Pulmonary artery endothelial cell (primary cell): Measurements from ENCODE around the gene CSMD2. TPM values are rescaled to one million over a fixed set of nuclear protein-coding genes. Genes with fewer than 3 reads are reported as not detected.

Experiments used
- DNase-seq: peaks from one replicate; pipeline ENCODE4 v3.0.0-alpha.2; 2011; ENCODE audit warnings: low read depth, low spot score
- total RNA-seq: library from RNA; depleted of rRNA; stranded (reverse); fragments of >200 nt; gene quantifications from 2 replicates; pipeline ENCODE4 v1.2.3, GENCODE V29; 2014

CSMD2 gene
- total RNA-seq, 1 donor from 2014 or later = under 0.01 TPM

- no peak for DNase-seq
Observed at GRCh38 chr1:33906156-33906555, 258.9 kb downstream of the CSMD2 start.

DNA sequence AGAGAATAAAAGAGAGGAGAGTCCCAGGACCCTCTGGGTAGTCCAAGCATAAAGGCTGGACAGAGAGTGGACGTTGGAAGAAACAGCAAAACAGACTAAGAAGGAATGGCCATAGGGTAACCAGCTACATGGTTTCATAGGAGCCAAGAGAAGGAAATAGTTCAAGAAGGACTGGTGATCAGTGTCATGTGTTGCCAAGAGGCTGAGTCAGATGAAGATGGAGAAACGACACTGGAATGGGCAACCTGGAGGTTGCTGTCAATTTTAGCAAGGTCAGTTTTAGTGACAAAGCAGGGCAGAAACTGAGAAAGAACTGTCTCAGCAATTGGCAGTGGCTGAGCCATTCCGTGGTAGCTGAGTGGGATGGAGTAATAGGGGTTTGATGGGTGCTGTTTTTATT, 259.8 kb downstream of the CSMD2 start:
- DNase-seq = no peak

- DNase-seq = no peak
Observed at GRCh38 chr1:33903210-33903589, 261.8 kb downstream of the CSMD2 start.

GRCh38 chr1:33902486-33903209, 262.4 kb downstream of the CSMD2 start:
- no peak for DNase-seq

- DNase-seq = no peak
Observed at GRCh38 chr1:33899746-33900145, 265.3 kb downstream of the CSMD2 start.

DNA sequence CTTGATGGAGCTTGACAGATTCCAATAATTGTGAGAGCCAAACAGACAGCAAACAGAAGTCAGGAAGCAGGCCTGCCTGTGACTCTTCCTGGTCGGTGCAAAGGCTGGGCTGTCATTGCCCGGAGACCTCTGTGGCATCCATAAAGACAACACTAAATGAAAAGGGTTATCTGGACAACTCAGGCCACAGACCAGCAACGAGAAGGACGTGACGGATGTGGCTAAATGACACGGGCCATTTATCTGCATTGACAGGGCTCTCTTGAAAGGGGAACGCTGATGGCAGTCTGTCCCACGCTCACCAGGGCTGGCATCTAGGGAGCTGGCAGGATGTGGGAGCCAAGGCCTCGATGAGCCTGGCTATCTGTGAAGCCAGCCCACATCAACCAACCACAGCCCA, 266.1 kb downstream of the CSMD2 start:
- no peak for DNase-seq

DNA sequence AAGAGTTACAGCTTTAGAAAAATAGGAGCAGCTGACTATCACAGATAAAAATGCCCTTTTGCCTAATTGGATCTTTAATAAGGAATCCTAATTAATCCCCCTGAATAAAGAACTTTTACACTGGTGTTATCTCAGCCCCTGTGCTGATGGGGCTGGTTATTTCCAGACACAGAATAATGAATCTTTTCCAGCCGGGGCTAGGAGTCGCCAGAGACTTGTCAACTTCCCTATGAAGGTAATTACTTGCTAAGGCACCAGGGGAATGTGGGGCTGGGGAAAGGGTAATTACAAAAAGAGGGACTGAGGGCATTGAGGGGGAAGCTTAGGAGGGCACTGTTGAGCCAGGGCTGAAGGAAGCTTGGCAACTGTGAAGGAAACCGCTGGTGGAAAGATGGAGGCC, 266.6 kb downstream of the CSMD2 start:
- no peak for DNase-seq

GRCh38 chr1:33897092-33897725, 267.8 kb downstream of the CSMD2 start:
- no peak for DNase-seq

DNA sequence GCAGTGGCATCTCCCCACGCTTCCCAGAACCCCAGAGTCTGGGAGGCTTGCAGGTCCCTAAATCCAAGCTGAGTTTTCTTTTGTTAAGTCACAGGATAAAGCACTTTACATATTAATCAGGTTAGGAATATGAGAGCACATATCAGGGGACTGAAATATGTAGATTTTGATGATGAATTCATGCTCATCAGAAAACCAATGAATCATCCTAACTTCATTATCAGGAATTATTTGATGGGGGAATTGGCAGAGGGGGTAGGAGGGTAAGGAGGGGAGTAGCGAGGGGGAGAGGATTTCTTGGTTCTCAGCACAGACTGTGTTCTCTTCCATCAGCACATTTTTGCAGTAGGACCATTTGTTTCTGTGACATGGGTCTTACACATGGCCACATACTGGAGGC, 269.1 kb downstream of the CSMD2 start:
- no peak for DNase-seq

GRCh38 chr1:33895396-33895795, 269.6 kb downstream of the CSMD2 start:
- DNase-seq = no peak

GRCh38 chr1:33893147-33893830, 271.7 kb downstream of the CSMD2 start:
- no peak for DNase-seq

DNA sequence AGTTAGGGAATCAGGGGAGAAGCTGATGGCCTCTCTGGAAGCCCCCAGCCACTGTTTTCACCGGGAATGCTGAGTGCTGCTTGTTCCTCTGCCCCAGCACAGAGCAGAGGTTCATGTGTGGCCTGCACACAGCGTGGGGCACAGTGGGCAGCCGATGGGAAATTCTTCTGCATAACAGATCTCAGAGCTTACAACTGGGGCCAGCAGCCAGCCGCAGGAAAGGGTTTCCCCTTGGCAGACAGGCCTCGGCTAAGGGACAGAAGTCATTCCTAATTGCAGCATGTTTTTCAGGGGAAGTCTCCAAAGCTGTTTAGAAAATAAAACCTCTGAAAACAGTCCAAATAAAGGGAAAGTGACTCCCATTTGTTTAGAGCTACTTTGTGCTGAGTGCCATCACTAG, 278.5 kb downstream of the CSMD2 start:
- no peak for DNase-seq

DNA sequence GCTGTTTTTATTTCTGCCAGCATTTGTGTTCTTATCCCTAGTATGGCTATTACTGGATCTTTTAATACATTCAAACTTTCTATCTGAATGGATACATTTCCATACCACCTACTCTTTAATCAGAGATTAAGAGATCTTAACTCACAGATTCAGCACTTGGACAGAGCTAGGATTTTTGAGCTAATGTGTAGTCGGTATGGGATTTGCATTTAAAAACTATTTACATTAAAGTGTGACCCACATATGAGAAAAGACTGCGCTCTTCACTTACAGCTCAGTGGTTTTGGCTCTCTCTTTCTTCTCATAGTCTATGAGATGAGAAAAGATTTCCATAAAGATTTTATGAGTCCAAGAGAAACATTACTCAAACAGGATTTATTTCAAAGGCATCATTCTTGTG, 284.7 kb downstream of the CSMD2 start:
- DNase-seq = no peak

GRCh38 chr1:33878392-33878791, 286.6 kb downstream of the CSMD2 start:
- no peak for DNase-seq

- DNase-seq = no peak
Observed at GRCh38 chr1:33876970-33877650, 287.9 kb downstream of the CSMD2 start.

DNA sequence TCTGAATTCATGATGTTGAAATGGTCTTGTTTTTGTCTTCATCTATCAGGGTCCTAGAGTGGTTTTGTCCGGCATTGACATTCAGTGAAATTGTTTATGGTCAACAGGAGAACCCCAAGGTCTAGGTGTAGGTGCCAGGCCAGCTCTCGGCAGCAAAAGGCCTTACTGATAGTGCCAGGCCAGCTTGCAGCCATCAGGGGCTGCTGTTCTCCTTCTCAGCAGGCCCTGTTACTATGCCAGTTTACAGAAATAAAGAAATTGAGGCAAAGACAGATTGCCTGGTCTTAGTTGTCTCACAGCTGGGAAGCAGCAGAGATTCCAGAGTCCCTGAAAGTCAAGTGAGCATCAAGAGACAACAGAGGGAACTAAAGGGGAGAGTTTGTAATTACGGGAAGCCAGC, 289.2 kb downstream of the CSMD2 start:
- no peak for DNase-seq

GRCh38 chr1:33874636-33875035, 290.4 kb downstream of the CSMD2 start:
- DNase-seq = no peak

- no peak for DNase-seq
Observed at GRCh38 chr1:33872683-33873082, 292.3 kb downstream of the CSMD2 start.

DNA sequence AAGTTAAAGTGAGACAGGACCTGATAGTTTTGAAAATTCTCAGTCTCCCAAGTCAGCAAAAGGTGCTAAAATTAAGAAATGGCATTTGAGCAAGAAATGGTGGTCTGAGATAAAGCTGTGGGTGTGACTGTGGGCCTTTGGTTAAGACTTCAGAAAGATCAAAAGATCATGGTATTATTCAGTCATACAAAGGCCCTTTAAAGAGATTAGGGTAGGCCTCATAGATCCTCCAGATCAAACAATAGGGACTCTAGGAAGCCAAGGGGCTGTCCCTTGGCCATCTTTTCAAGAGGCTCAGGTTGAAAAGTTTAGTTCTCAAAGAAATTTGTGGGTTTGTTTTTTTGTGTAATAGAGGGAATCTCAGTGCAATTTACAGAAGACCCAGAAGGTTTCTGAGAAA, 292.8 kb downstream of the CSMD2 start:
- no peak for DNase-seq

DNA sequence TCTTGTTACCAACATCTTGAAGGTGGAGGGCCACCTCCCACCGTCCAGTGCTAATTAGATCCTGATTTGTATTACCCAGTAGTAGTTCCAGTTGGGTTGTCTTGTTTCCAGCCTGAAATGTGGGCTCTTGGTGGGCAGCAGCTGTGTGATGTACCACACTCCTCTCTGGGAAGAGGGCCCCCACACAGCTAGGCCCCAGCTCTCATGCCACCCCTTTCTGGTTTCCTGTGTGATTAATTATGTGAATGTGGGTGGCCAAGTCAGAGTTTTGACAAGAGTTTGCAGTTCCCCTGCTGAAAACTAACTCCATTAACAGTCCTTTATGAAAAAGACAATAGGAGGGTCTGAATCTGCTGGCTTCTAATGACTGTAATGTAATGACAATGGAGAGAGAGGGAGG, 297.3 kb downstream of the CSMD2 start:
- DNase-seq = no peak

GRCh38 chr1:33866281-33866680, 298.7 kb downstream of the CSMD2 start:
- no peak for DNase-seq
